ENCODE measurements around the gene SLC38A10.
"Not testable (repeated sequence)": the region's sequence is repeated elsewhere in the genome, so short reads cannot be mapped to it uniquely, and the experiment has no call there.

SLC38A10 gene

DNA sequence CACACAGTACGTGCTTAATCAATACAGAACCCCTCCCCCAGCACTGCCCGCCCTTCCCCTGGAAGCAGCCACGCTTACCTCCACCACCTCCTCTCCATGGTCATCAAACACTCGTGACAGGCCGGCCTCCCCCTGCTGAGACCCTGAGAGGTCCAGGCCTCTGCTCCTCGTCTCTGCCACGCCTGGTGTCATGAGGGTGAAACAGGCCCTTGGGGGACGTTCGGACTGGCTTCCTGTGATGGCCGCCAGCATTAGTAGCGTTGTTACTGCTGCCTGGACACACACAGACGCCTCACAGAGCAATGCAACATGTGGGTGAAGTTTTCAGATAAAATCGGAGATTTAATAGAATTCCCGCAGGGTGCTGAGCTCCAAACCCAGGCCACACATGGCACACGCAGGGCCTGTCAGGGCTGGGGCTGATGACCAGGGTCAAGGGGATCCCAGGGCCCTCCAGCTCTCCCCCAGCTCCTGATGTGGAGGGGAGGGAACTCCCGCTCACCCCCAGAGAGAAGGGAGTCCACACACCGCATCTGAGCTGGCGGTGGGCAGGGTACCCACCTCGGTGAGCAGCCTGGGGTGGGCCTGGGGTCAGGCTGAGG lies 15.9 kb upstream of the SLC38A10 start:
- peaks cover 6% of the 10 kb centered on the region for H3K27me3 ChIP-seq (replicated peaks; ENCODE audit: control insufficient read depth, insufficient read depth, low read length, poor library complexity, severe bottlenecking)
- H3K4me3 ChIP-seq (ENCODE audit: insufficient read depth, low read depth, low read length, poor library complexity, severe bottlenecking) = no peak overlapping the region
- no peak for DNase-seq
- no peaks in the 10 kb centered on the region for H3K9me3 ChIP-seq (ENCODE audit: control insufficient read depth, low read length)
- H3K36me3 ChIP-seq (ENCODE audit: control insufficient read depth, insufficient read depth, low read length) = no peaks in the 10 kb centered on the region
- no peak overlapping the region for H3K27ac ChIP-seq (ENCODE audit: insufficient read depth, low read length, poor library complexity, severe bottlenecking)
- H3K4me1 ChIP-seq (ENCODE audit: control insufficient read depth, insufficient read depth, low read length, poor library complexity, severe bottlenecking) = no peaks in the 10 kb centered on the region

- no peak for DNase-seq
- Histone ChIP-seq H3K4me1 (ENCODE audit: control insufficient read depth, insufficient read depth, low read length, poor library complexity, severe bottlenecking) (no peaks in the 10 kb centered on the region), H3K9me3 (ENCODE audit: control insufficient read depth, low read length) (no peaks in the 10 kb centered on the region), H3K4me3 (ENCODE audit: insufficient read depth, low read depth, low read length, poor library complexity, severe bottlenecking) (no peak overlapping the region), H3K36me3 (ENCODE audit: control insufficient read depth, insufficient read depth, low read length) (no peaks in the 10 kb centered on the region), H3K27ac (ENCODE audit: insufficient read depth, low read length, poor library complexity, severe bottlenecking) (no peak overlapping the region), H3K27me3 (replicated peaks; ENCODE audit: control insufficient read depth, insufficient read depth, low read length, poor library complexity, severe bottlenecking) (peaks cover 6% of the 10 kb centered on the region)
Observed at GRCh38 chr17:81309859-81310839, 15.0 kb upstream of the SLC38A10 start.

GRCh38 chr17:81309140-81309858 lies 14.2 kb upstream of the SLC38A10 start:
- Histone ChIP-seq H3K36me3 (ENCODE audit: control insufficient read depth, insufficient read depth, low read length) (no peaks in the 10 kb centered on the region), H3K4me3 (ENCODE audit: insufficient read depth, low read depth, low read length, poor library complexity, severe bottlenecking) (no peak overlapping the region), H3K9me3 (ENCODE audit: control insufficient read depth, low read length) (no peaks in the 10 kb centered on the region), H3K27me3 (replicated peaks; ENCODE audit: control insufficient read depth, insufficient read depth, low read length, poor library complexity, severe bottlenecking) (peaks cover 6% of the 10 kb centered on the region), H3K4me1 (ENCODE audit: control insufficient read depth, insufficient read depth, low read length, poor library complexity, severe bottlenecking) (no peaks in the 10 kb centered on the region), H3K27ac (ENCODE audit: insufficient read depth, low read length, poor library complexity, severe bottlenecking) (no peak overlapping the region)
- no peak for DNase-seq

GRCh38 chr17:81308784-81309139 lies 13.7 kb upstream of the SLC38A10 start:
- not testable (repeated sequence) for H3K4me3 ChIP-seq (ENCODE audit: insufficient read depth, low read depth, low read length, poor library complexity, severe bottlenecking); H3K27me3 ChIP-seq (replicated peaks; ENCODE audit: control insufficient read depth, insufficient read depth, low read length, poor library complexity, severe bottlenecking); H3K27ac ChIP-seq (ENCODE audit: insufficient read depth, low read length, poor library complexity, severe bottlenecking); DNase-seq; H3K36me3 ChIP-seq (ENCODE audit: control insufficient read depth, insufficient read depth, low read length); H3K4me1 ChIP-seq (ENCODE audit: control insufficient read depth, insufficient read depth, low read length, poor library complexity, severe bottlenecking); H3K9me3 ChIP-seq (ENCODE audit: control insufficient read depth, low read length)

GRCh38 chr17:81307636-81308560 lies 12.8 kb upstream of the SLC38A10 start:
- no peak for DNase-seq
- Histone ChIP-seq H3K27me3 (replicated peaks; ENCODE audit: control insufficient read depth, insufficient read depth, low read length, poor library complexity, severe bottlenecking) (peaks cover 6% of the 10 kb centered on the region), H3K4me1 (ENCODE audit: control insufficient read depth, insufficient read depth, low read length, poor library complexity, severe bottlenecking) (no peaks in the 10 kb centered on the region), H3K36me3 (ENCODE audit: control insufficient read depth, insufficient read depth, low read length) (no peaks in the 10 kb centered on the region), H3K27ac (ENCODE audit: insufficient read depth, low read length, poor library complexity, severe bottlenecking) (no peak overlapping the region), H3K9me3 (ENCODE audit: control insufficient read depth, low read length) (no peaks in the 10 kb centered on the region), H3K4me3 (ENCODE audit: insufficient read depth, low read depth, low read length, poor library complexity, severe bottlenecking) (no peak overlapping the region)

DNA sequence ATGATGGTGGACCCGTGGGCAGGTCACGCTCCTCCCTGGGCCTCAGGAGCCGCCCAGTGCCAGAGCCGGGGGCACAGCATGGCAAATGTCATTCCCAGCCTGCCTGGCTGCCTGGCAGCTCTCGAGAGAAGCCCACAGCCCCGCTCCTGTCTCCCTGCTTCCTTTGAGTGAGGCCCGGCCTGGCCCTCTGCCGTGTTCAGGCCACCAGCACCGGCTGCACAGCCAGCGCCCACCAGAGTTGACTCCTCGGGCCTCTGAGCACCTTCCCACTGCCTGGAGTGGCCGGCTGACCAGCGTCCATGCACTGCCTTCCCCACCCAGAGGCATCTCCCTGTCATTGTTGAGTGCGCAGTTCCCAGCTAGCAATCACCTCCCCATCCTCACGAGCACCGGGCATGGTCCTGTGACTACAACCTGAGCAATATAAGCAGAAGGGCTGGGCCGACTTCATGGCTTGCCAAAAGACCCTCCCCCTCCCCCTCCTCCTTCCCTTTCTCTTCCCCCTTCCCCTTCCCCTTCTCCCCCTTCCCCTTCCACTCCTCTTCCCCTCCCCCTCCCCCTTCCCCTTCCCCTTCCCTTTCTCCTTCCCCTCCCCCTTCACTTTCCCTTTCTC lies 11.9 kb upstream of the SLC38A10 start:
- Histone ChIP-seq H3K36me3 (ENCODE audit: control insufficient read depth, insufficient read depth, low read length) (no peaks in the 10 kb centered on the region), H3K4me3 (ENCODE audit: insufficient read depth, low read depth, low read length, poor library complexity, severe bottlenecking) (no peak overlapping the region), H3K4me1 (ENCODE audit: control insufficient read depth, insufficient read depth, low read length, poor library complexity, severe bottlenecking) (no peaks in the 10 kb centered on the region), H3K27me3 (replicated peaks; ENCODE audit: control insufficient read depth, insufficient read depth, low read length, poor library complexity, severe bottlenecking) (peaks cover 6% of the 10 kb centered on the region), H3K27ac (ENCODE audit: insufficient read depth, low read length, poor library complexity, severe bottlenecking) (no peak overlapping the region), H3K9me3 (ENCODE audit: control insufficient read depth, low read length) (no peaks in the 10 kb centered on the region)
- no peak for DNase-seq

DNA sequence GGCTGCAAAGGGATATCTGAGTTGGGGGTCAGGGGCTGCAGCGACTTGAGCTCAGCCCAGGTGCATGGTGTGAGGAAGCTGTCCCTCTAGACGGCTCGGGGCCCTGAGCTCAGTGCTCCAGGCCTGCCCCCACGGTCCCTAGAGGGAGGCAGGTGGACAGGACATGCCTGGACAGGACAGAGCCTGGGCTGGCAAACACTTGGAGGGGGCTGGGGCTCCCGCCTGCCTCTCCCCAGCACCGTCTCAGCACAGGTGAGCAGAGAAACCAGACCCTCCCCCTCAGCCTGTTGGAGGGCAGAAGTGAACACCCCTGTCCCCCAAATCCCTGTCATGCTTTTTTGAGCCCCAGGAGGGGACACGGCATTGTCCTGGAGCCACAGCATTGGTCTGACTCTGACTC lies 11.4 kb upstream of the SLC38A10 start:
- H3K4me1 ChIP-seq (ENCODE audit: control insufficient read depth, insufficient read depth, low read length, poor library complexity, severe bottlenecking) = no peaks in the 10 kb centered on the region
- H3K27ac ChIP-seq (ENCODE audit: insufficient read depth, low read length, poor library complexity, severe bottlenecking) = no peak overlapping the region
- DNase-seq = no peak
- H3K27me3 ChIP-seq (replicated peaks; ENCODE audit: control insufficient read depth, insufficient read depth, low read length, poor library complexity, severe bottlenecking) = peaks cover 6% of the 10 kb centered on the region
- no peaks in the 10 kb centered on the region for H3K9me3 ChIP-seq (ENCODE audit: control insufficient read depth, low read length)
- H3K36me3 ChIP-seq (ENCODE audit: control insufficient read depth, insufficient read depth, low read length) = no peaks in the 10 kb centered on the region
- no peak overlapping the region for H3K4me3 ChIP-seq (ENCODE audit: insufficient read depth, low read depth, low read length, poor library complexity, severe bottlenecking)

- Histone ChIP-seq H3K36me3 (ENCODE audit: control insufficient read depth, insufficient read depth, low read length) (no peaks in the 10 kb centered on the region), H3K27ac (ENCODE audit: insufficient read depth, low read length, poor library complexity, severe bottlenecking) (no peak overlapping the region), H3K4me1 (ENCODE audit: control insufficient read depth, insufficient read depth, low read length, poor library complexity, severe bottlenecking) (no peaks in the 10 kb centered on the region), H3K27me3 (replicated peaks; ENCODE audit: control insufficient read depth, insufficient read depth, low read length, poor library complexity, severe bottlenecking) (peaks cover 6% of the 10 kb centered on the region), H3K4me3 (ENCODE audit: insufficient read depth, low read depth, low read length, poor library complexity, severe bottlenecking) (no peak overlapping the region), H3K9me3 (ENCODE audit: control insufficient read depth, low read length) (no peaks in the 10 kb centered on the region)
- no peak for DNase-seq
Observed at GRCh38 chr17:81305051-81305630, 10.0 kb upstream of the SLC38A10 start.

Data from effector memory CD4-positive, alpha-beta T cell (primary cell).